ENCODE data around the gene ZBTB7C.
A peak's percentile ranks its signal among the peaks of the same experiment; 100 is the strongest.

ZBTB7C gene

DNA sequence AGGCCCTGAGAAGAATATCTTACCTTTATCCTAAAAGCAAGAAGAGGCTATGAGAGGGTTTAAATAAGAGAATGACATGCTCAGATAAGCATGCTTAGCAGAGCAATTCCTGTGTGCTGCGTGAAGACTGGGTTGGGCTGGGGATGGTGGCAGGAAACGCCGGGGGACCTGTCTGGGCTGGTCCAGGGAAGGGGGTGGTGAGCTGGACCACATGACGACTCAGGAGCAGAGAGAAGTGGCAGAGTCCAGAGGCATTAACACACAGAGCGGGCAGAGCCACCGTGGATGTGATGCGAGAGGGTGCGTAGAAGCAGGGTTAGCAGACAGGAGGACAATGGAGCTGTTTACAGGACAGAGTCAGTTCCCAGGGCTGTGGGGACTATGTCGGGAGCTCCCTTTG lies 84.5 kb downstream of the ZBTB7C start:
- no peak for DNase-seq (ENCODE audit: low read depth)

DNA sequence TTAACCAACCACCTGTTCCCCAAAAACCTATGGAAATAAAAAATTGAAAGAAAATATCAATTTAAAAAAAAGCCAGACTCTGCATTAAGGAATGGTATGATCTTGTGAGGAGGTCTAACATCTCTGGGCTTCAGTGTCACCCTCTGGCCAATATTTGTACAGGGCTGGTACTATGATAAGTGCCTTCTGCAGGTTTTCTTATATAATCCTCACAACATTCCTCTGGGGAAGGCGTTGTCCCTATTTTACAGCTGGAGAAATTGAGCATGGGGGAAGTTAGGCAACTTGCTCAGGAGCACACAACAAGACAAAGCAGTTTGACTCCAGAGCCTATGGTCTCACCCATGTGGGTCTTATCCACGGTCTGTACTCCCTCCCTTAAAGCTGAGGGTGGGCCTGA lies 86.0 kb downstream of the ZBTB7C start:
- DNase-seq (ENCODE audit: low read depth), result no peak

DNA sequence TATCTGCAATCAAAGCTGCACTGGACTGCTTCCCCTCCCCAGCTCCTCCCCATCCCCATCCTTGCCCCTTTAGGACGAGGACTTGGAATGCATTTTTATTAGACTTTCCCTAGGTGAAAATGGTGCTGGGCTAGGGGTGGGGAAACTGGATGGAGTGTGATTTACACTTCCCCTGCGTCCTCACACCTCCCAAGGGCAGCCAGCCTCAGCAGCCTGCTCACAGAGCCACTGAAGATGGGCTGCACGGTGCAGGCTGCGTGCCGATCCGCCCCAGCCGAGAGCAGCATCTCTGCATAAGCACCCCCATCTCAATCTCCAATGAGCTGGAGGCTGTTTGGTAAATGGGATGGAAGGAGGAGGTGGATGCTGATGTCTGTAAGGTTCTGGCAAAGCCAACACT lies 87.6 kb downstream of the ZBTB7C start:
- no peak for DNase-seq (ENCODE audit: low read depth)

DNA sequence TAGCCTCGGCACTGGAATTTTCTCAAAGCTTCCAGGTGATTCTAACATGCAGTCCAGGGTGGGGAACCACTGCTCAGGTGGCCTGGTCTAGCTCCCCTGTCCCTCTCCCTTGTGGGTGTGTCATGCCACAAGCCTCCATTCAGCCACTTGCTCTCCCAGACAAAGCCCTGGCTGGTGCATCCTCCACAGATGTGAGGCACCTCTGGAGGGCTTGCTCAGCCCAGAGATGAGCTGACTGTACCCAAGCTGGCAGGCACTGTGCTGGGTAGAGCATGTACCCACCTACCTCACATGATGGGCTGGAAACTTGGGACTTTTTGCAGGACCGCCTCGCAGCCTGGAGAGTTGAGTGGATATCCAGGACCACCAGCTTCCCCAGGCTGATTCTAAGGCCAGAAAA lies 88.1 kb downstream of the ZBTB7C start:
- DNase-seq (ENCODE audit: low read depth), result no peak

GRCh38 chr18:48320639-48320945 lies 88.6 kb downstream of the ZBTB7C start:
- DNase-seq (ENCODE audit: low read depth), result no peak

- peak; percentile 33 for DNase-seq (ENCODE audit: low read depth)
Observed at GRCh38 chr18:48319801-48320638, 89.2 kb downstream of the ZBTB7C start.

GRCh38 chr18:48318436-48318835 lies 90.7 kb downstream of the ZBTB7C start:
- DNase-seq (ENCODE audit: low read depth), result no peak

- DNase-seq (ENCODE audit: low read depth), result no peak
Observed at GRCh38 chr18:48317781-48318381, 91.3 kb downstream of the ZBTB7C start.

DNA sequence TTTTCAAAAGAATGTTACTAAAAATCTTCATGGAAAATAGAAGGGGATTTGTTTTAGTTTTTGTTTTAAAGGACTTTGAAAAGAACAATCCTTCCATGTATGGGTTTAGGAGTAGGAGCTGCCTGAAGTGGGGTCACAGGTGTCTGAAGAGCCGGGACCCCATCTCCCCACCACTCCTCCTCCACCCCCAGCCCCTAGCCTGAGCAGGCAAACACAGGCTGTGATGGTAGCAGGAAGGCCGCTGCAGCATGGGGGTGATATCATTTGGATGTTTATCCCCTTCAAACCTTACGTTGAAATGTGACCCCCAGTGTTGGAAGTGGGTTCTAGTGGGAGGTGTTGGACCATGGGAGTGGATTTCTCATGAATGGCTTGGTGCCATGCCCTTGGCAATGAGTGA lies 93.0 kb downstream of the ZBTB7C start:
- no peak for DNase-seq (ENCODE audit: low read depth)

GRCh38 chr18:48314690-48315089 lies 94.5 kb downstream of the ZBTB7C start:
- no peak for DNase-seq (ENCODE audit: low read depth)

DNA sequence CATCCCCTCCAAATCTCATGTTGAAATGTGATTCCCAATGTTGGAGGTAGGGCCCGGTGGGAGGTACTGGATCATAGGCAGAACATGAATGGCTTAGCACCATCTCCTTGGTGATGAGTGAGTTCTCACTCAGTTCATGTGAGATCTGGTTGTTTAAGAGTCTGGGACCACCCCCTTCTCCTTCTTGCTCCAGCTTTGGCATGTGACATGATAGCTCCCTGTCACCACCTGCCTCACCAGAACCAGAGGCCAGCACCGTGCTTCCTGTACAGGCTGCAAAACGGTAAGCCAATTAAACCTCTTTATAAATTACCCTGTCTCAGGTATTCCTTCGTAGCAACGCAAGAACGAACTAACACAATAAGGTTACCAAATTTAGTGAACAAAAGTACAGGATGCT lies 95.4 kb downstream of the ZBTB7C start:
- no peak for DNase-seq (ENCODE audit: low read depth)

DNA sequence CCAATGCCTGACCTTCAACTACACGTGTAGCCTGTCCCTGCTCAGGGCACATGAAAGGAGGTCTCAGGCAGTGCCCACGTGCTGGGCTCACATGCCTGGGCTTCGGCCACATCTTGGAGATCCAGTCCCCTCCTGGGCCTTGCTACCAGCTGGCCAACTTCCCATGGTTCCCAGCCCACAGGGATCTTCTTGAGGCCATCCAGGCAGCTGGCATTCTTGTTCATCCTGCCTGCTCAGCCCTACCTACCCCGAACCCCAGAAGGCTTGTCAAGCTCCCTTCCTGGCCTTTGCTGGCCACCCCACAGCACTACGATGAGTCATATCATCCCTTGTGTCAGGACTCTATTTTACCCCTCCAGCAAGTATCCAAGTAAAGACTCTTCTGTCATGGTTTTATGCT lies 97.1 kb downstream of the ZBTB7C start:
- no peak for DNase-seq (ENCODE audit: low read depth)

- no peak for DNase-seq (ENCODE audit: low read depth)
Observed at GRCh38 chr18:48310999-48311398, 98.2 kb downstream of the ZBTB7C start.

DNA sequence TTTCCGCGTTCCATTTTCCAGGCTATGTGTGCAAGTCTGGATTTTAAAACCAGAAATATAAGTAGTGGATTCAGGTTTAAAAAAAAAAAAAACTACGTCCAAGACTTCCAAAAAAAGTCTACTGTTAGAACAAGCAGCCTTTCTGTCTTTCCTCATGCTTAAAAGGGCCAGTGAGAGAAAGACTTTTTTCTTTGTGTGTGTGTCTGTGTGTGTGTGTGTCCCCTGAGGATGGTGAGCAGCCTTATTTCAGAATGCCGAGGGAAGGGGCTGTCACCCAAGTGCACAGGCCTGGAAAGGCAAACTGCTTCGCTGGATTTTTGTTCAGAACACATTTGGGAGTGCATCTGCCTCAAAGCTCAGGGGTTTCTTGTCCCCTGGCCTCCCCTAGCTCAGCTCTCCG lies 98.8 kb downstream of the ZBTB7C start:
- no peak for DNase-seq (ENCODE audit: low read depth)

DNA sequence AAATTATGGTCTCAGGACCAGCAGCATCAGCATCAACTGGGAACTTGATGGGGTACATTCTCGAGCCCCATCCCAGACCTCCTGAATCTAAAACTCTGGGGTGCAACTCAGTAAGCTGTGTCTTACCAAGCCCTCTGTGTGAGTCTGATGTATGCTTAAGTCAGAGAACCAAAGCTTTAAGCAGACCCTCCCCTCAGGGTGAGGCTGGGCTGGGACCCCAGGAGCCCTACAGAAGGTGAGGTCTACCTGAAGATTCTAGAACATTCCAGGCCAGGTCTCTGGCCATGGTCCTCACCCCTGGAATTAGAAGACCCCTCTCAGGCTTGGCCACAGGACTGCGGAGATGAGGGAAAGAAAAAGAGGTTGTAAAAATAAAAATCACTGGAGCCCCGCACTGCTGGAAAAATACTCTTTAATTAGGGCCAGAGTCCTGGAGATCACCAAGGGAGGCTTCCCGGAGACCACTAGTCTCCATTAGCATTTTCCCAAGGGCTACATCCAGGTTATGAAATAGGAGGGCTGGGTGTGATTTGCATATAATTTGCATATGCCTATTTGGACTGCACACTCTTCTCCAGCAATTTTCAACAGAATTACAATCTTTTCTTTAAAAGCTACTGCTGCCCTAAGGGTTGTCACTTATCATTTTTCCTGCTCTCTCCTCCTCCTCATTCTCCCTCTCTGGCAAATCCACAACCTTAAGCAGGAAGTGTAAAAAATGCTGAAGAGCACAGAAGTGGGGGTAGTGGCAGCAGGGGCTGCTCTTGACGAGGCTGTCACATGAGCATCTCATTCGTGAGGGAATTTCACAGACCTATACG lies 100.2 kb downstream of the ZBTB7C start:
- no peak for DNase-seq (ENCODE audit: low read depth)

DNA sequence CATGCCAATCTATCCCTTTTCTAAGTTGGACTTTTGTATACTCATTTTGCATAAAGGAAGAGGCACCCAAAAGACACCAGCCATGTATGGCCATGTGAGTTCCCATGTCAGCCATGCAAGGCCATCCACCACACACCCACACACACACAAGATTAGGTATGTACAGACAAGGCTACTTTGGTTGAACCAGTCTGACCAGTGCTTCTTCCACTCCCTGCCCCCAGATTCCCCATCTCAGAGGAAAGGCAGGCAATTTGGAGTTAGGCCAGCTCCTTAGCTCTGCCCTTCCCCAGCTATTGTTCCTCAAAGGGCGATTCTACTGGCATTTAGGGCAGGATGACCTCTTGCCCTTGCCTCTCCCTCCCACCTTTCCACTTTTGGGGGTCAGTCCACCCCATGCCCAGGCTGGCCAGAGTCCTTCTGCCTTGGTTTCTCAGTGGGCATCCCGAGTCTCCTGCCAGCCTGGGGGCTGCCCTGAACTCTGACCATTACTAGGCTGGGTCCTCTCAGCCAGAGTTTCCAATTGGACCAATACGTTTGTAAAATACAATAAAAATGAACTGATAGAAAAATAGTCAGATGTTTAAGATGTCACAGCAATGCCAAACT lies 101.1 kb downstream of the ZBTB7C start:
- DNase-seq (ENCODE audit: low read depth), result no peak

DNA sequence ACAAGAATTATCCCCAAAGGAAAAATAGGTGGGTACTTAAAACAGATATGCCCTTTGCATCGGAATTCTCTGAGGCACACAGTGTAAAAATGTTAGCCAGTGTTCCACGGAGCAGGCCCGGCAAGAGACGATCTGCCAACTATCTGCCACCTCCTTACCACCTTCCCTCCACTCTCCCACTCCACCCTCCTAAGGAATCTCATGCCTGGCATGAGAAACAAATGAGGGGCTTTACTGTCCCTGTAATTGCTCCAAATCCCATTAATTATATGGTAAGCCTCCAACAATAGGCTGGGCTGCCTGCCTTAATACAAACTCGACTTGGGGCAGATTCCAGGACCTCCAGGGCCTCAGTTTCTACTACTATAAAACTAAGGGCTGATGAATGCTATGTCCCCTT lies 102.3 kb downstream of the ZBTB7C start:
- no peak for DNase-seq (ENCODE audit: low read depth)

- DNase-seq (ENCODE audit: low read depth), result no peak
Observed at GRCh38 chr18:48304906-48305693, 104.1 kb downstream of the ZBTB7C start.

DNA sequence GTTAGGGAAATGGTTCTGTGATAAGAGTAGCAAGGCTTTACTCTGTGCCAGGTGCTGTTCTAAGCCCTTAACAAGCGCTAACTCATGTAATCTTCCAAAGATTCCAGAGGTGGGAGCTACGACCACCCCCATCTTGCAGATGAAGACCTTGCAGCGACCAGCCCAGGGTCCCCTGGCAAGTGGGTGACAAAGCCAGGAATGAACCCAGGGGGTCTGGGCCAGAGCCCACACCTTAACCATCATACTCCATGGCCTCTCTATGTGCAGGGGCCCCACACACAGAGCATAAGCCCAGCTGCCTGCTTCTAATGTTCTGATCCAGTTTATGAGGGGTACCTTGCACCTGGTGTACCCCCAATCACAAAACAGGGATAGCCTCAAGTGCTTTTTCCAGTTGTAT lies 105.3 kb downstream of the ZBTB7C start:
- no peak for DNase-seq (ENCODE audit: low read depth)

DNA sequence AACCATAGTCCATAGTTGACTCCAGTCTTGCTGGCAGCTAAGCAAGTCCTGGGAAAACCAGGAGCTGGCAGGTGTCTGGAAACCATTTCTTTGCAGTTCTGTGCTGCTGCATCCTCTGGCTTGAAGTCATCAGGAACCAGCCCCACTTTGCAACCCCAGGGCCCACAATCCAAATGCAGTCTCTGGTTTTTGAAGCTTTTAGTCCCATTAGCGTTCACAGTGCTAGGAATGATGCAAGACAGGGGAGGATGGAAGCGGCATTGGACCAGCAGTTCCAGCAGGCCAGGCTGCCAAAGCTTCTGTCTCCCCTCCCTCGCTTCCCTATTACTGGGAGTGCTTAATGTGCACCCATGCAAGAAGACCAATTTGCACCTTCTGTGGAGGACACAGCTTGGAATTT lies 106.4 kb downstream of the ZBTB7C start:
- DNase-seq (ENCODE audit: low read depth), result no peak

DNA sequence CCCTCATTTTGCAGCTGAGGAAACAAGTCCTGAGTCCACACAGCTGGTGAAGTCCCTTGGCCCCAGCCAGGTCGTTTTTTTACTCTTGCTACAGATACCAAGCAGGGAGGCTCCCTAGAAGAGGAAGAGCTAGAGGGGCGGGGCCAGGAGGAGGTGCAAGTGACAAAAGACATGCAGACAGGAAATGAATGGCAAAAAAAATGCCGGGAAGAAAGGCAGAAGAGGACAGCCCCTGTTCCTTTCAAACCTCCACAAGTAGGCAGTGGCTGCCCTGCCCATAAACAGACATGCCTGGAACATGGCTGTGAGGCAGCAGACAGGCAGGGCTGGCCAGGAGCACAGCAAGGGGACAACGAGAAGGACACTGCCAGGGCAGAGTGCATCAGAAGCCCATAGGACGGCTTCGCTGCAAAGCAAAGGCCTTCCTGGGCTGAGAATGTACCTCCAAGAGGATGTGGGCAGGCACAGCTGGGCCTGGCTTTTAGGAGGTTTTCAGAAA lies 108.7 kb downstream of the ZBTB7C start:
- DNase-seq (ENCODE audit: low read depth), result no peak

- no peak for DNase-seq (ENCODE audit: low read depth)
Observed at GRCh38 chr18:48297139-48297538, 112.0 kb downstream of the ZBTB7C start.
